SK-N-MC (cell line): ENCODE measurements around the gene NXN.

Experiments used
- EZH2 ChIP-seq: fragments of 200-600 bp; sonication (generic); IDR thresholded peaks from one replicate; pipeline ENCODE4 v1.6.1; 2017; ENCODE audit warnings: antibody characterized with exemption
- FOXP2 ChIP-seq: optimal IDR thresholded peaks from 2 replicates; pipeline ENCODE3; 2011; ENCODE audit warnings: mild to moderate bottlenecking, moderate library complexity; ENCODE audit not compliant: insufficient read depth; ENCODE audit errors: extremely low read length, control extremely low read depth
- POLR2AphosphoS5 ChIP-seq: IDR thresholded peaks from 2 replicates; pipeline ENCODE4 v1.6.1; 2012; ENCODE audit warnings: mild to moderate bottlenecking, low read depth, low read length, borderline replicate concordance

- no peak for TF ChIP-seq EZH2
- no peak for TF ChIP-seq POLR2AphosphoS5
- TF ChIP-seq FOXP2 = no peak
Measured at GRCh38 chr17:920190-920589, 59.4 kb downstream of the NXN start.
